Measurements from ENCODE around the gene MAPK8IP3.

DNA sequence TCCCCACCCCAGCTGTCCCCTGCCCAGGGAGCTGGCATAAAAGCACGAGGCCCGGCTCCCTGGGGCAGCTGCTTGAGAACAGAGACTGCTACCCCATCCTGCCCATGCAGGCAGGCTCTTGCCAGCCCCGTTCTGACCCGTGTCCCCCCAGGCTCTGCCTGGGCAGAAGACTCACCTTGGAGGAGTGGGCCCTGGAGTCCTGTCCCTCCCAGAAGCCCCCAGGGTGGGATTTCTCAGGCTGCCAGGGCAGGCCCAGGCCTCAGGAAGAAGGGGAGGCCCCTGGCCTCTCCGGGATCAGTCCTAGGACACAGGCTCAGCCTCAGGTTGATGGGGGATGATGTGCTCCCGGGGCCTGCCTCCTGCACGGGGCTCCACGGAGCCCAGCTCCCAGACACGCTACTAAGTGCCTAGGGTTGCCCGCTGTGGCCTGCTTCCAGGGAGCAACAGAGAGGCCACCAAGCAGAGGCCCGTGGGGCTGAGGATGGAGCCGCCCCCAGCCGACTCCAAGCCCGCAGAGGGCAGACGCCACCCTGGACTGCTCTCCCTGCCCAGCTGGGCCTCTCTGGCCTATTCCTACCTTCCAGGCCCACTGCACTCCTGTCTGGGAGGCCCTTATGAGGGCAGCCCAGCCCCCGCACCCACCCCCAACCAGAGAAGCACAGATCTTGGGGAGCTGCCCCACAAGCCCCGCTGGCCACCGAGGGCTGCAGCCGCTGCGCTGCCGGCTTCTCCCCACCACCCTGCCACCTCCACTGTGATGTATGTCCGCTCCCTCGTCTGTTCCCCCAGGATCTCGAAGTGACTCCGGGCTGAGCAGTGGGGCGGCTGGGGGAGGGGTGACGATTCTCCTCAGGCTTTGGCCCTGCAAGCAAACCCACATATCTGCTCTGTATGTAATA, 63.7 kb downstream of the MAPK8IP3 start:
- TF ChIP-seq, protein P1, sequence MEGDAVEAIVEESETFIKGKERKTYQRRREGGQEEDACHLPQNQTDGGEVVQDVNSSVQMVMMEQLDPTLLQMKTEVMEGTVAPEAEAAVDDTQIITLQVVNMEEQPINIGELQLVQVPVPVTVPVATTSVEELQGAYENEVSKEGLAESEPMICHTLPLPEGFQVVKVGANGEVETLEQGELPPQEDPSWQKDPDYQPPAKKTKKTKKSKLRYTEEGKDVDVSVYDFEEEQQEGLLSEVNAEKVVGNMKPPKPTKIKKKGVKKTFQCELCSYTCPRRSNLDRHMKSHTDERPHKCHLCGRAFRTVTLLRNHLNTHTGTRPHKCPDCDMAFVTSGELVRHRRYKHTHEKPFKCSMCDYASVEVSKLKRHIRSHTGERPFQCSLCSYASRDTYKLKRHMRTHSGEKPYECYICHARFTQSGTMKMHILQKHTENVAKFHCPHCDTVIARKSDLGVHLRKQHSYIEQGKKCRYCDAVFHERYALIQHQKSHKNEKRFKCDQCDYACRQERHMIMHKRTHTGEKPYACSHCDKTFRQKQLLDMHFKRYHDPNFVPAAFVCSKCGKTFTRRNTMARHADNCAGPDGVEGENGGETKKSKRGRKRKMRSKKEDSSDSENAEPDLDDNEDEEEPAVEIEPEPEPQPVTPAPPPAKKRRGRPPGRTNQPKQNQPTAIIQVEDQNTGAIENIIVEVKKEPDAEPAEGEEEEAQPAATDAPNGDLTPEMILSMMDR (IDR thresholded peaks at IDR 0.05) = no peak
- no peak for TF ChIP-seq EZH2 (IDR thresholded peaks at IDR 0.05; ENCODE audit: borderline replicate concordance, insufficient read depth, low read depth, low read length, poor library complexity, severe bottlenecking)
